ENCODE data around the gene ANKRD39.

Gene ANKRD39

DNA sequence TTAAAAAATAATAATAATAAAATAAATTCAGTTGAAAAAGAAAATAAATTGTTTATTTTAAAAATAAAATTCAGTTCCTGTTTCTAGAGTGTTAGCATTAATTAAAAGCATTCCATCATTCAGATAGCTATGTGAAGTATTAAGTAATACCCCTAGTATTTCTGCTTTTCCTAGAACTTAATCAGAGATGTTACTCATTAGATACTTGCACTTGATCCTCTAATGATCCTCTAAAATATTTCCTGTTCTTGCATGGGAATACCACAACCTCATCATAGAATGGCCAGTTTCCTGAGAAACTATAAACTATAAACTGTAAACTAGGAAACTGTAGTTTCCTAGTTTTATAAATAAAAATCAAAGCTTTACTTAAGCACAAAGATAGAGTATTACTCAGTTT lies 52.8 kb downstream of the ANKRD39 start:
- intact Hi-C loops (cut with DNase I), result no loop called here
- DNase-seq, result no peak

DNA sequence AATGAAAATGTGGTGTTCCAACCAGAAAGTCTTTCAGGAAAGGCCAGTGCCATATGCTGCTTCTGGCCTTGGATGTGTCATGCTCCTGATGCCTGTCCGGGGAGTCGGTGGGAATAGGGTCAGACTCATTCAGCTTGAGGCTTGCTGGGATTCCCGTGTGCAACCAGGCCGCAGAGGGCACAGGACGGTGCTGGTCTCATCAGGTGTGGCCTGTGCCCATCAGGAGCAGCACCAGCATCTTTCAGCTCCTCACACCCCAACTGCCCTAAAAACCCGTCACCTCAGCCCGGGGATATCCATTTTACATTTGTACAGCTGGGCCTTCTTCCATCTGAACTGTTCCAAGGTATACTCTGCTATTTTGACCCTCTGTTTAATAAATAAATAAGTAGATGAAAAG lies 55.1 kb downstream of the ANKRD39 start:
- intact Hi-C loops (cut with DNase I), result no loop called here
- no peak for DNase-seq

DNA sequence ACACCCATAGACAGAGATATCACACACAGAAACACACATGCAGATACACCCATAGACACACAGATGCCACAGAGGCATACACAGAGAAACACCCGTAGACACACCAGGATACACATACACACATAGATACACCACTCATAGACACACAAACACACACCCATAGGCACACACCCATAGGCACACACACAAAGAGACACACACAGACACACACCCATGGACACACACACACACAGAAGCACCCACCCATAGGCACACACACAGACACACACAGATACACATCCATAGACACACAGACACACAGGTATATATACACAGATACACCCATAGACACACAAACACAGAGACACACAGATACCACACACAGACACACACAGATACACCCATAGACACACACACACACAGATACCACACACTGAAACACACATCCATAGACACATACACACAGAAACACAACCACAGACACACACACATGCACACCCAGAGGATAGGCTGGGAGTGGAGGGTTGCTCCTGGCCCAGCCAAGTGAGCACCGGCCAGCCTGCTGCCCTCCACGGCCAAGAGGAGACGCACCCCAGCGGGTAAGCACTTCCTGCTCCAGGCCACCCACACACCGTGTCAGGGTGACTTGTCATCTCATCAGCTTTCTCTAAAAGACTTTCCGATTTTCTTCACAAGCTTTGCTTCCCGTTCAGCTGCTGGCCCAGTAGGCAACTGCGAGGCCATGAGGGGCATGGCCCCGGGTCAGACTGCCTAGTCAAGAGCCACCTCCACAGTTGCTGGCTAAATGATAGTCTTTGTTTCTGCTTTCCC lies 55.8 kb downstream of the ANKRD39 start:
- peak in 2 of 42 donors; percentile 17 to 40 for DNase-seq
- intact Hi-C loops (cut with DNase I), result no loop called here

DNA sequence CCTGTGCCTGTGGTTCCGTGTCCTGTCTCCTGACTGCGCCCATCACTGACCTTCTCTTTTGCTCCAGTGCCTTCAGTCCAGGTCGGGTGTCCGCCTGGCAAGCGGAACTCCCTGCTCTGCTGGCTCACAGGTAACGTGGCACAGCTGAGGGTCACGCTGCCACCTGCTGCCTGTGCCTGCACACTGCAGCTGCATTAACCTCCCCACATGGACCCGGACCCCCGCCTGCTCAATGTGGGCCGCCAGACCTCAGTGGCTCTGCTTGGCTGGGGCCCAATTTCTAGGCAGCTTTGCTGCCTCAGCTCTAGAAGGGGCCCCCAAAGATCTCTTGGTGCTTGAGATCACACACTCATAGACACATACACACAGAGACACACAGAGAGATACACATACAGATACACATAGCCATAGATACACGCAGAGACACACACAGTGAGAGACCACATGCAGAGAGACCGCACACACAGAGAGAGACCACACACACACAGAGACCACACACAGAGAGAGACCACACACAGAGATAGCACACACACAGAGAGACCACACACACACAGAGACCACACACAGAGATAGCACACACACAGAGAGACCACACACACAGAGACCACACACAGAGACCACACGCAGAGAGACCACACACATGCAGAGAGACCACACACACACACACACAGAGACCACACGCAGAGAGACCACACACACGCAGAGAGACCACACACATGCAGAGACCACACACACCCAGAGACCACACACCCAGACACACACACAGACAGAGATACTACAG lies 56.6 kb downstream of the ANKRD39 start:
- intact Hi-C loops (cut with DNase I), result no loop called here

DNA sequence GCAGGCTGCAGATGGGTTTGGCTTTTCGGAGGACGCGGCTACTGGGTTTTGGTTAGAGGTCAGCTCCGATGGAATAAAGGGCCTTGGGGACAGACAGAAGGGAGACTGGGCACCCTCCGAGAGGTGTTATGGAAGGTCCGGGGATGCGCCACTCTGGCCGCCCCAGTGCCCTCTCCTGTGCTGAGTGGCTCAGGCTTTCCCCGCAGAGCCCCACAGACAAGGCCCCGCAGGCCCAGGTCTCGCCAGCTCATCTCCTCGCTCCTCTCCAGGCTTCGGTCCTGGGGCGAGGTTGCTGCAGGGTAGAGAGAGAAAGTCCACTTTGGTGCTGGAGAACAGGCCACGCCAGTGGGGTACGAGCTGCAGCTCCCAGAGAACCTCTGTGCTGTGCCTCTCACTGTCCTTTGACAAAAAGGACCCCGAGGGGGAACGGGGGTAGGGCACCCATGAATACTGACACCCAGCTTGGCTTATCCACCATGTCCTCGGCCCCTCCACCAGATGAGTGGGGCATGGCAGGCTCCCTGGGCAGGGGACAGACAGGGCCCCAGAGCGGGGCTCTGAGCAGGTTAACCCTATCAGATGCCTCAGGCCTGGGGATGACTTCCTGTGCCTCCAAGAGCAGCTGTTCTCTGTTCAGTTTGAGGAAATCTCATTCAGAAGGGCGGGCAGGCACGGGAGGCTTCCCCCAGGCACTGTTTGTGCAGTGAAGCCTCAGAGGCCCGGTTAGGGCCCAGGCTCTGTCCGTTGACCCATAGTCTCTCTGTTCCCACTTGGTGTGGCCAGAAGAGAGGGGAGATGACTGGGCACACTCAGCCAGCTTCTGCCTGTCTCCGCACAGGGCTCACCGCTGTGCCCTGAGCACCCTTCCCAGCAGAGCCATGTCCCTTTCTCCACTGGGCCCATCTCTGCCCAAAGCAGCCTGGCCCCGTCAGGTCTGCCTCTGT lies 57.5 kb downstream of the ANKRD39 start:
- DNase-seq, result no peak
- intact Hi-C loops (cut with DNase I), result no loop called here

More for the DNA sequence above, 56.6 kb downstream of the ANKRD39 start:
- DNase-seq, result peak; percentile 58 to 88 (median 76)

DNA sequence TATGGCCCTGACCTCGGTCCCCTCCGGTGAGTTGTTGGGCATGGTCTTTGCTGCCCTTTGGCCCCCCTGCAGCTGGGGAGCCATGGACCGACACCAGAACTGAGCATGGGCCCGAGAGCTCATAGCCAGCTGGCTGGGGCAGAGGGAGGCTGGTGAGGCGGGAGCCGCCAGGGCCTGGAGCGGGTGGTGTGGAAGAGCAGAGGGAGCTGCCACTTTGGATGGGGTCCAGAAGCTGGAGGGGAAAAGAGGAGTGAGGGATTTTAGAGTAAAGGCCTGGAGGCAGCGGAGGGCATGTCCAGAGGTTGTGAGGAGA lies 58.2 kb downstream of the ANKRD39 start:
- no peak for DNase-seq
- intact Hi-C loops (cut with DNase I), result no loop called here

DNA sequence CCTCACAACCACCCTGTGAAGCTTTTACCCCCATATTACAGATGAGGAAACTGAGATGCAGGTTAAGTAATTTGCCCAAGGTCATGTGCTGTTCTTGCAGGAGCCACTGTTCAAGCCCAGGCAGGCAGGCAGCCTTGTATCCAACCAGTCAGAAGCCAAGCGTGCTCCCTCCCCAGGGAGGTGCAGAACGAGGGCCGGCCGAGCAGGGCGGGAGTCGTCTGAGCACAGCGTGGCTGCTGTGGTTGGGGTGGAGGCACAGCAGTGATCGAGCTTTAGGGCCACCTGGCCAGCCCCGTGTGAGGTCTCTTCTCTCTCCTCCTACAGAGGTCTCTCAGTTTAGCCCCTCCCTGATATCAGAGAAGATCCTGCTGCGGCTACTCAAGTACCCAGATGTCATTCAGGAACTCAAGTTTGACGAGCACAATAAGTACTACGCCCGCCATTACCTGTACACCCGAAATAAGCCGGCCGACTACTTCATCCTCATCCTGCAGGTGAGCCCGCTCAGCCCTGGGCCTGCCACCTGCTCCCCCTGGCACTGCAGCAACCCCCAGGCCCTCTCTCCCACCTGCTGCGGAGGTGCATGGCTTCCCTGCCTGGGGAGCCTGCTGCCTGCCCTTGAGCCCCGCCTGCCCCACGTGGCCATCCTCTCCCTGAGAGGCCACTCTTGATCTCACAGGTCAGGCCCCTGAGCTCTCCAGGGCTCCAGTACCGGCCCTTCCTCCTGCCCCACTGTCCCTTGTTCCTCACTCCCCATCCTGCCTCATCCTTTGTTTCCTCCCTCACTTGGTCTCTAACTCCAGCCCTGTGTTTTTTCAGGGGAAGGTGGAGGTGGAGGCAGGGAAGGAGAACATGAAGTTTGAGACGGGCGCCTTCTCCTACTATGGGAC lies 58.8 kb downstream of the ANKRD39 start:
- no peak for DNase-seq
- intact Hi-C loops (cut with DNase I), result no loop called here

Measured in head of caudate nucleus (tissue), 42 donors.